ENCODE measurements around the gene ZNF268. TPM values are rescaled to one million over a fixed set of nuclear protein-coding genes. Genes with fewer than 3 reads are reported as not detected.

ZNF268 gene
- 5.2 and 5.5 TPM in 2 replicates for polyA plus RNA-seq (2012; rRNA removed)
- 4.3 and 4.4 TPM in 2 replicates for polyA plus RNA-seq (2012; cell fraction: cytosol; rRNA removed)
- polyA plus RNA-seq (2012; cell fraction: nucleus; rRNA removed), result 3.3 and 6.8 TPM in 2 replicates

- H3K9me3 ChIP-seq, result peaks cover 17% of the 10 kb centered on the region
- CTCF ChIA-PET, result interaction anchor here (0.6 to 1.7 kb wide), 9 partner anchors 9 to 413 kb away, joined by 3 to 7 read pairs (median 4); no protein-coding TSS in a partner anchor
- peak within 1 kb of the TSS; percentile 88 for H3K9ac ChIP-seq
- H3F3A ChIP-seq (replicated peaks; ENCODE audit: insufficient read depth), result no peaks in the 10 kb centered on the region
- peaks cover 4 to 42% of the 10 kb centered on the region in 2 experiments for H3K36me3 ChIP-seq (replicated peaks in 1 of 2; ENCODE audit: control insufficient read depth in 1 of 2, insufficient read depth in 2 of 2, low read length in 1 of 2)
- H3K9me2 ChIP-seq, result no peaks in the 10 kb centered on the region
- peak within 1 kb of the TSS; percentile 61 to 65; a peak in 3 of 4 replicates for H3K27ac ChIP-seq (ENCODE audit: low read depth in 2 of 2, low read length in 1 of 2)
- H3K4me2 ChIP-seq, result peak within 1 kb of the TSS; percentile 89
- WGBS (ENCODE audit: low lambda C conversion rate), result 5% methylated on average over 37 of the region's 40 CpGs
- POLR2A ChIA-PET, result interaction anchor here (0.7 to 1.4 kb wide), 4 partner anchors 10 to 195 kb away, joined by 3 to 6 read pairs (median 4); partner anchors contain the start of genes ZNF10, ZNF26 and ZNF891
- H2AFZ ChIP-seq (ENCODE audit: low read depth), result peak within 1 kb of the TSS; percentile 98
- peaks cover 0 to 4% of the 10 kb centered on the region in 2 experiments; a peak in 2 of 4 replicates for H3K4me1 ChIP-seq (ENCODE audit: control insufficient read depth in 1 of 2, insufficient read depth in 2 of 2, low read depth in 1 of 2, low read length in 1 of 2)
- no peaks in the 10 kb centered on the region for H3K27me3 ChIP-seq (ENCODE audit: insufficient read depth)
- peak; percentile 87 for DNase-seq
- no peaks in the 10 kb centered on the region for H4K20me1 ChIP-seq (ENCODE audit: insufficient read depth)
- peak within 1 kb of the TSS; percentile 88 to 99 for H3K4me3 ChIP-seq (ENCODE audit: low read depth in 2 of 2, low read length in 1 of 2)
- peaks cover 17% of the 10 kb centered on the region for H3K79me2 ChIP-seq (ENCODE audit: insufficient read depth)
- TF ChIP-seq EP300 (IDR thresholded peaks at IDR 0.05; ENCODE audit: borderline replicate concordance in 1 of 2, low read depth in 1 of 2, low read length in 1 of 2), result peak; percentile 9 to 35; a peak in 1 of 4 replicates
- no peak; the same call in 1 of the 2 replicates for TF ChIP-seq GATA2 (CRISPR knock-in tag; IDR thresholded peaks at IDR 0.05)
- peak; percentile 45 for TF ChIP-seq RAD21 (IDR thresholded peaks at IDR 0.05; ENCODE audit: low read length)
- no peak for TF ChIP-seq SMC3 (IDR thresholded peaks at IDR 0.05; ENCODE audit: low read depth, low read length)
- TF ChIP-seq, protein P1, sequence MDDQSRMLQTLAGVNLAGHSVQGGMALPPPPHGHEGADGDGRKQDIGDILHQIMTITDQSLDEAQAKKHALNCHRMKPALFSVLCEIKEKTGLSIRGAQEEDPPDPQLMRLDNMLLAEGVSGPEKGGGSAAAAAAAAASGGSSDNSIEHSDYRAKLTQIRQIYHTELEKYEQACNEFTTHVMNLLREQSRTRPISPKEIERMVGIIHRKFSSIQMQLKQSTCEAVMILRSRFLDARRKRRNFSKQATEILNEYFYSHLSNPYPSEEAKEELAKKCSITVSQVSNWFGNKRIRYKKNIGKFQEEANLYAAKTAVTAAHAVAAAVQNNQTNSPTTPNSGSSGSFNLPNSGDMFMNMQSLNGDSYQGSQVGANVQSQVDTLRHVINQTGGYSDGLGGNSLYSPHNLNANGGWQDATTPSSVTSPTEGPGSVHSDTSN (IDR thresholded peaks at IDR 0.05), result no peak
- TF ChIP-seq MEF2A (IDR thresholded peaks at IDR 0.05; ENCODE audit: borderline replicate concordance, low read depth), result no peak
- no peak for TF ChIP-seq FOXJ3 (CRISPR knock-in tag; IDR thresholded peaks at IDR 0.05)
- peak; percentile 23; the same call in 1 of the 2 replicates for TF ChIP-seq TCF12 (IDR thresholded peaks at IDR 0.05)
- TF ChIP-seq, protein P2, sequence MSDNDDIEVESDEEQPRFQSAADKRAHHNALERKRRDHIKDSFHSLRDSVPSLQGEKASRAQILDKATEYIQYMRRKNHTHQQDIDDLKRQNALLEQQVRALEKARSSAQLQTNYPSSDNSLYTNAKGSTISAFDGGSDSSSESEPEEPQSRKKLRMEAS (IDR thresholded peaks at IDR 0.05; ENCODE audit: low read depth), result peak; percentile 60
- TF ChIP-seq, protein P3, sequence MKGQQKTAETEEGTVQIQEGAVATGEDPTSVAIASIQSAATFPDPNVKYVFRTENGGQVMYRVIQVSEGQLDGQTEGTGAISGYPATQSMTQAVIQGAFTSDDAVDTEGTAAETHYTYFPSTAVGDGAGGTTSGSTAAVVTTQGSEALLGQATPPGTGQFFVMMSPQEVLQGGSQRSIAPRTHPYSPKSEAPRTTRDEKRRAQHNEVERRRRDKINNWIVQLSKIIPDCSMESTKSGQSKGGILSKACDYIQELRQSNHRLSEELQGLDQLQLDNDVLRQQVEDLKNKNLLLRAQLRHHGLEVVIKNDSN (IDR thresholded peaks at IDR 0.05; ENCODE audit: borderline replicate concordance, low read depth), result no peak
- TF ChIP-seq TEAD4 (IDR thresholded peaks at IDR 0.05; ENCODE audit: borderline replicate concordance, insufficient read depth), result no peak
- no peak for TF ChIP-seq EZH2phosphoT487 (IDR thresholded peaks at IDR 0.05; ENCODE audit: borderline replicate concordance, low read depth)
- TF ChIP-seq FOXM1 (IDR thresholded peaks at IDR 0.05; ENCODE audit: low read depth), result no peak
- peak; percentile 59; the same call in 1 of the 2 replicates for TF ChIP-seq TAF1 (IDR thresholded peaks at IDR 0.05; ENCODE audit: borderline replicate concordance, low read depth, low read length)
- TF ChIP-seq ELF1 (IDR thresholded peaks at IDR 0.05), result peak; percentile 86
- no peak for TF ChIP-seq JUND (IDR thresholded peaks at IDR 0.05)
- TF ChIP-seq, protein P4, sequence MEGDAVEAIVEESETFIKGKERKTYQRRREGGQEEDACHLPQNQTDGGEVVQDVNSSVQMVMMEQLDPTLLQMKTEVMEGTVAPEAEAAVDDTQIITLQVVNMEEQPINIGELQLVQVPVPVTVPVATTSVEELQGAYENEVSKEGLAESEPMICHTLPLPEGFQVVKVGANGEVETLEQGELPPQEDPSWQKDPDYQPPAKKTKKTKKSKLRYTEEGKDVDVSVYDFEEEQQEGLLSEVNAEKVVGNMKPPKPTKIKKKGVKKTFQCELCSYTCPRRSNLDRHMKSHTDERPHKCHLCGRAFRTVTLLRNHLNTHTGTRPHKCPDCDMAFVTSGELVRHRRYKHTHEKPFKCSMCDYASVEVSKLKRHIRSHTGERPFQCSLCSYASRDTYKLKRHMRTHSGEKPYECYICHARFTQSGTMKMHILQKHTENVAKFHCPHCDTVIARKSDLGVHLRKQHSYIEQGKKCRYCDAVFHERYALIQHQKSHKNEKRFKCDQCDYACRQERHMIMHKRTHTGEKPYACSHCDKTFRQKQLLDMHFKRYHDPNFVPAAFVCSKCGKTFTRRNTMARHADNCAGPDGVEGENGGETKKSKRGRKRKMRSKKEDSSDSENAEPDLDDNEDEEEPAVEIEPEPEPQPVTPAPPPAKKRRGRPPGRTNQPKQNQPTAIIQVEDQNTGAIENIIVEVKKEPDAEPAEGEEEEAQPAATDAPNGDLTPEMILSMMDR (IDR thresholded peaks at IDR 0.05), result peak; percentile 83
- no peak for TF ChIP-seq RCOR1 (IDR thresholded peaks at IDR 0.05; ENCODE audit: low read length)
- TF ChIP-seq, protein P5, sequence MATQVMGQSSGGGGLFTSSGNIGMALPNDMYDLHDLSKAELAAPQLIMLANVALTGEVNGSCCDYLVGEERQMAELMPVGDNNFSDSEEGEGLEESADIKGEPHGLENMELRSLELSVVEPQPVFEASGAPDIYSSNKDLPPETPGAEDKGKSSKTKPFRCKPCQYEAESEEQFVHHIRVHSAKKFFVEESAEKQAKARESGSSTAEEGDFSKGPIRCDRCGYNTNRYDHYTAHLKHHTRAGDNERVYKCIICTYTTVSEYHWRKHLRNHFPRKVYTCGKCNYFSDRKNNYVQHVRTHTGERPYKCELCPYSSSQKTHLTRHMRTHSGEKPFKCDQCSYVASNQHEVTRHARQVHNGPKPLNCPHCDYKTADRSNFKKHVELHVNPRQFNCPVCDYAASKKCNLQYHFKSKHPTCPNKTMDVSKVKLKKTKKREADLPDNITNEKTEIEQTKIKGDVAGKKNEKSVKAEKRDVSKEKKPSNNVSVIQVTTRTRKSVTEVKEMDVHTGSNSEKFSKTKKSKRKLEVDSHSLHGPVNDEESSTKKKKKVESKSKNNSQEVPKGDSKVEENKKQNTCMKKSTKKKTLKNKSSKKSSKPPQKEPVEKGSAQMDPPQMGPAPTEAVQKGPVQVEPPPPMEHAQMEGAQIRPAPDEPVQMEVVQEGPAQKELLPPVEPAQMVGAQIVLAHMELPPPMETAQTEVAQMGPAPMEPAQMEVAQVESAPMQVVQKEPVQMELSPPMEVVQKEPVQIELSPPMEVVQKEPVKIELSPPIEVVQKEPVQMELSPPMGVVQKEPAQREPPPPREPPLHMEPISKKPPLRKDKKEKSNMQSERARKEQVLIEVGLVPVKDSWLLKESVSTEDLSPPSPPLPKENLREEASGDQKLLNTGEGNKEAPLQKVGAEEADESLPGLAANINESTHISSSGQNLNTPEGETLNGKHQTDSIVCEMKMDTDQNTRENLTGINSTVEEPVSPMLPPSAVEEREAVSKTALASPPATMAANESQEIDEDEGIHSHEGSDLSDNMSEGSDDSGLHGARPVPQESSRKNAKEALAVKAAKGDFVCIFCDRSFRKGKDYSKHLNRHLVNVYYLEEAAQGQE (IDR thresholded peaks at IDR 0.05; ENCODE audit: low read depth, low read length), result no peak
- peak; percentile 87 for TF ChIP-seq GABPA (IDR thresholded peaks at IDR 0.05; ENCODE audit: low read depth)
- TF ChIP-seq FOSL2 (IDR thresholded peaks at IDR 0.05; ENCODE audit: borderline replicate concordance, low read depth), result no peak
- TF ChIP-seq CHD2 (IDR thresholded peaks at IDR 0.05; ENCODE audit: low read length, partially characterized antibody), result peak; percentile 80
- TF ChIP-seq ZBTB33 (IDR thresholded peaks at IDR 0.05; ENCODE audit: borderline replicate concordance, low read depth), result no peak
Observed at GRCh38 chr12:133181238-133181959, at the start of gene ZNF268. TSS of gene ZNF268 (plus strand) at chr12:133181495. CDS start at chr12:133181998, 503 bp downstream.

All from SK-N-SH (cell line).